GM04504 (cell line): ENCODE results near the gene SRPK3.
A peak's percentile ranks its signal among the peaks of the same experiment; 100 is the strongest.

ENCODE experiments used
- DNase-seq: peaks from one replicate; pipeline ENCODE4 v3.0.0-alpha.2; 2012; ENCODE audit warnings: low read depth

Gene SRPK3

DNA sequence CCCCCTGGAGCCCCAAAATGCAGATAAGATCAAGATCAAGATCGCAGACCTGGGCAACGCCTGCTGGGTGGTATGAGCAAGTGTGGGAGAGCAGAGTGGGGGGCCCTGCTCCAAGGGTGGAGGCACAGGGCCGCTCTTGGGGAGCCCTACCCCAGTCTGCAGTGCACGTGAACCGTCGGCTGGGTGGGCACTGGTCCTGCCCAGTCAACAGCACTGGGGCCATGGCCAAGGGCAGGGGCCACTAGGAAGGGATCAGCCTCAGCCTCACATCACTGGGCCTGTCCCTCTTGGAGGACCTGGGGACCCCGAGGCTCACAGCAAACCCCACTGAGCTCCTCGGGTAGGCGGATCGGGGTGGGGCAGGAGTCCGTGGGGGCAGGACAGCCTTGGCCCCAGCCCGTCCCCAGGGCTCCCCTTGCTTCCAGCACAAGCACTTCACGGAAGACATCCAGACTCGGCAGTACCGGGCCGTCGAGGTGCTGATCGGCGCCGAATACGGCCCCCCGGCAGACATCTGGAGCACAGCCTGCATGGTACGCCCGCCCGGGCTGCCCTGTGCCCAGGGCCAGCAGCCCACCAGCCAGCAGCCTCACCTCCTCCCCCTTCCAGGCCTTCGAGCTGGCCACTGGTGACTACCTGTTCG lies 3.6 kb downstream of the SRPK3 start:
- no peak for DNase-seq

DNA sequence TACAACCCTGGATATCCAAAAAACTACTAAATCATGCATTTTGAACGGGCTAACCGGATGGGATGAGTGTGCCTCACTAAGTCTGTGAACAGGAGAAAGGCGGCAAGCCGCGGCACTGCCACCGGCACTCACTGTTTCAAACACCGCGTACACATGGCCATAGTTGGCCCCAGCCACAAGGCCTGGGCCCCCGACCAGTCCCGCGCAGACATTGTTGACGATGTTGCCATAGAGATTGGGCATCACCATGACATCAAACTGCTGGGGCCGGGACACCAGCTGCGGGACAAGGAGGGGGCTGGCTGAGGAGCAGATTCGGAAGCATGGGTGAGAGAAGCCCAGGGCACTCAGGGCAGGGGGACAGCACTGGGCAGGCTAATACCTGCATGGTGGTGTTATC lies 5.8 kb downstream of the SRPK3 start:
- DNase-seq = no peak

DNA sequence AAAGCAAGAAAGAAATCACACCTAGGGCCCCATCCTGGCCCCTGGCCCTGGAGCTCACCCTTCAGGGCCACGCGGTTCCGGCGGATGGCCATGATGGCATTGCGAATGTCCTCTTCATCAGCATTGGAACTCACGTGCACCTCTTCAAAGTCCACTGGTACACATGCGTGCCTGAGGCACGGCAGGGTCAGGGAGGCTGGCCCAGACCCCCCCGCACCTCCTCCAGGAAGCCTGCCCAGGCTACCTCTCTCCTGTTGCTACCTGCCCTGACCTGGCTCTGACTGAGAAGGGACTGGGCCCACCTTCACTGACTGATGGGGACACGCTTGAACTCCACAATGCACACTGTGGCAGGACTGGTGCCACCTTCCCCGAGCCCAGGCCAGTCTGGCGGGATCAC lies 8.8 kb downstream of the SRPK3 start:
- no peak for DNase-seq

GRCh38 chrX:153791104-153791852 lies 10.4 kb downstream of the SRPK3 start:
- DNase-seq = no peak

- DNase-seq = no peak
These were observed 11.5 kb downstream of the SRPK3 start for GRCh38 chrX:153792368-153792767.

- no peak for DNase-seq
These were observed 12.4 kb downstream of the SRPK3 start for GRCh38 chrX:153793291-153793690.

DNA sequence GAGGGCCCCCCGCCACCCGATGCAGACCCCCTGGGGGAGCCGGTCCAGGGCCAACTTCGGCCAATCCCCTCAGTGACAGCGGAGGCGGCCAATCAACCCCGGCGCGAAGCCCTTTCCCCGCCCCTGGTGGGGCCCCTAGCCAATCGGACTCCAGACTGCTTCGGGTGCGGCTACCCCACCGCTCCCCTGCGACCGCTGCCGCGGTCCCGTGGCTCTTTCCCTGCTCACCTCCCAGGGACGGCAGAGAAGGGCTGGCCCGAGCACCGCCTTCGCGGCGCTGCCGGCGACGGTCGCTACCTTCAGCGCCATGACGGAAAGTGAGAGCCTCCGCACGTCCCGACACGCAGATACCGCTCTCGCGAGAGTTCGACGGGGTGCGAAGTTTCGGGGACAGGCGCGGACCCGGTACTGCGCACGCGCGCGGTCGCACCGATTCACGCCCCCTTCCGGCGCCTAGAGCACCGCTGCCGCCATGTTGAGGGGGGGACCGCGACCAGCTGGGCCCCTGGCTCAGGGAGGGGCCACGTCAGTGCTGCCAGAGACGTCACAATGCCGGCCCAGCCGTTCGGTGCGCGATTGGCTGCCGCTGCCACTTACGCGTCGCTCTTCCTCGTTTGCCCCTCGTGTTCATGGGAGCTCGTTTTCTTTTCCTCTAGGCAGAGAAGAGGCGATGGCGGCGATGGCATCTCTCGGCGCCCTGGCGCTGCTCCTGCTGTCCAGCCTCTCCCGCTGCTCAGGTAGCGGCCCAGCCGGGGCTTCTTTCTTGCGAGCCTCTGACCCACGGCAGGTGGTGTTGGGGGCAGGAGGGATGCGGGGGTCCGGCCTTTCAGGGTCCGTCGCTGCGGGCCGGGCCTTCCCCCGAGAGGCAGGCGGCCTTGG lies 13.4 kb downstream of the SRPK3 start, which contains the start of the genes IDH3G and SSR4:
Gene IDH3G, minus strand, starts transcription at position 358 of the 879 bp plus-strand sequence. Its CDS starts 49 bp downstream, at position 309.
Gene SSR4, plus strand, starts transcription at position 651 of the 879 bp plus-strand sequence. Its CDS starts 20 bp downstream, at position 671.
- peak; percentile 81 for DNase-seq

DNA sequence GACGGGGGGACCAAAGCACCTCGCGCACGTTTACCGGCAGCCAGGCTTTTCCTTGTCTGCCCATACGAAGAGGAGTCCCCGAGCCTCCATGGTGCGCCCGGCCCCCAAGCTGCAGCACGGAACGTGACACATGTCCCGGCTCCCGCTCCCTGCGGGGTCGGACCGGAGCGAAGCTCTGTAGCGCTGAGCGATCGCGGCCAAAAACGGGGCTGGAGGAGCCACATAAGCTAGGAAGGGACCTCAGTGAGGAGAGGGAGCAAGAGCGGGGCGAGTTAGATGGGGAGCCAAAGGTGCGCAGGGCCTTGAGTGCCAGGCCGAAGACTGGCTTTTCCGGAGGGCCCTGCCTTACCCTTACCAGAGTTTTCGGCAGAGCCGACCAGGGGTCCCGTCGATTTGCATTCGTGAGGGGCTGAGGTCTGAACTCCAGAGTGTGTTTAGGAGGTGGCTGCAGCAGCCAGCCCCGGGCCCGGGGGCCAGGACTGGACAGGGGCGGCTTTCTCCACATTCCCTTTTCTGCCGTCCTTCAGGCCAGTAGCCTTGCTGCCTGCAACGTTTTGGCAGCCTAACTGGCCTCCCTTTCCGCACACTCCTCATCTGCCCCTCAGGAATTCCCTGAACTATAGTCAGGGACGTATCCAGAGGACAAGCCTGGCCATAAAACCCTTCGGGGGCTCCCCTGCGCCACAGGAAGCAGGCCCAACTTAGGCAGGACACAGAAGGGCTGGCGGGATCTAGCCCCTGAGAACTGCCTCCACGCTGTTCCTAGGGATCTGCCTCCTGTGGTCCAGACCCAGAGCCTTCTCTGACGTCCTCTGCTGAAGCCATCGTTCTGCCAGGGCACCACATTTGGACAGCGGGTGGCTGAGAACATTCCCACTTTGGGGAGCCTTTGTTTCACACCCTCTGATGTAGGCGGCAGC lies 14.3 kb downstream of the SRPK3 start:
- DNase-seq = no peak

GRCh38 chrX:153797415-153798015 lies 16.7 kb downstream of the SRPK3 start:
- DNase-seq = no peak

DNA sequence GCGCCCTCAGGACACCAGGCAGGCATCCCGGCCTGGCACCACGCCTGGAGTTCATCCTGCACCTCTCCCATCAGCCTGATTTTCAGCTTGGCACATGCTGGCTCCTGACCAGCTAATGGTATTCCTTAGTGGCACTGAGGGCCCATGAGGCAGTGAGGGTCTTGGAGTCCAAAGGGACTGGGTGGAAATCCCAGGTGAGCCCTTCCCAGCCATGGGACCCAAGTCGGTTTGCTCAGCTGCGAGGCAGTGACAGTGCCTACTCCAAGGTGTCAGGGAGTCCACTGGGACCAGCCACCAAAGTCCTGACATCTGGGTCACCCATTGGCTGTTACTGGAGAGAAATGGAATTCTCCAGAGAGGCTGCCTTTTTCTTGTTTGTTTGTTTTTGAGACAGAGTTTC lies 18.5 kb downstream of the SRPK3 start:
- no peak for DNase-seq

DNA sequence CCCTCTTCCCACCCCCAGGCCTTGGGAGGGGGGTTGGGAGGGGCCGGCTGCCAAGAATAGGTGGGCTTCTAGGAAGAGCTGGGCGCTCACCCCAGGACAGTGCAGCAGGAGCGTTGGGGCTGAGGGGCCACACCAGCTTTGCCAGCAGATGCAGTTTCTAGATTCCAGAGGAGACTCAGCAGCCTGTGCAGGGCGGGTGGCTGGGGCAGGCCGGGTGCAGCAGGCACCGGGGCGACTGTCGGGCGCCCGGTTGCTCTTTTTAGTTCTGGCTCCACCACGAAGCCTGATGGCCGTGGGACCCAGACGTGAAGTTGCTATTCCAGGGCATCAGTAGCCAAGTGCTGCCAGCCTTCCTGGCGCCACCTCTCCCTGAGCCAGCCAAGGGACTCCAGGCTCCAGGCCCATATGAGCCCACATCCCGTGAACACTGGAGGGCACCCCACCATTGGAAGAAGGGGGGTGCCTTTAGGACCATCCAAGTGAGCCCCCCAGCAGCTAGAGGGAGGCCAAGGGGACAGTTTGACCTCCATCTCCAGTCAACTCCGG lies 19.4 kb downstream of the SRPK3 start:
- no peak for DNase-seq

DNA sequence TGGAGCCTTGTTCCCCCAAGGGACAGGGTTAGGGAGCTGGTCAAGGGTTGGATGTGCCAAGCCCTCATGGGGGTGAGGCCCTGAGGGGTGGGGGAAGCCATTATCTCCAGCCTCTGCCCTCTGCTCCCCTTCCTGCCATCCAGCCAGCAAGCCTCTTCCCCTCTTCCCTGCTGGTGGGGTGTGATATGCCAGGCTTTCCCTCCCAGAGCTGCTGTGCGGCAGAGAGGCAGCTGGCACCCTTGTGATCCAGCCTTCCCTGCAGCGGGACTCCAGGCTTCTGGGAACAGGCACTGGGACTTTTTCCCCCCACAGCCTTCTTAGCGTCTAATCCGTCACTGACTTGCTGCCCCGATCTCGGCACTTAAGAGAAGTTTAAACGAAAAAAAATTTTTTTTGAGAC lies 19.9 kb downstream of the SRPK3 start:
- no peak for DNase-seq

DNA sequence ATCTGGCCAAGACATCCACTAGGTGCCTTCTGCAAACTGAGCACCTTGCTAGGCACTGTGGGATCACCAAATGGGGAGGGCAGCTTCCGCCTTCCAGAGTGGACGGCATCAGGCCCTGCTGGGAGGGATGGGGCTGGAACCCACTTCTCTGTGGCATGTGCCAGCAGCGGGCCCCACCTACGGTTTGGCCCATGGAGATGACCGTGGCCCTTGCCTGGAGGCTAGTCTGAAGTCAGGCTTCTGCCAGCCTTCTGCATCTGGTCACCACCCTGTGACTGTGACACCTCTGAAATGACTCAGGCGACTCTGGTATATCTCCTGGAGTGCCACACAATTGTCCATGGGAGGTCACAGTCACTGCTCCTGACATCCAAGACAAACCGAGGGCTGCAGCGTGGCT lies 20.8 kb downstream of the SRPK3 start:
- no peak for DNase-seq

DNA sequence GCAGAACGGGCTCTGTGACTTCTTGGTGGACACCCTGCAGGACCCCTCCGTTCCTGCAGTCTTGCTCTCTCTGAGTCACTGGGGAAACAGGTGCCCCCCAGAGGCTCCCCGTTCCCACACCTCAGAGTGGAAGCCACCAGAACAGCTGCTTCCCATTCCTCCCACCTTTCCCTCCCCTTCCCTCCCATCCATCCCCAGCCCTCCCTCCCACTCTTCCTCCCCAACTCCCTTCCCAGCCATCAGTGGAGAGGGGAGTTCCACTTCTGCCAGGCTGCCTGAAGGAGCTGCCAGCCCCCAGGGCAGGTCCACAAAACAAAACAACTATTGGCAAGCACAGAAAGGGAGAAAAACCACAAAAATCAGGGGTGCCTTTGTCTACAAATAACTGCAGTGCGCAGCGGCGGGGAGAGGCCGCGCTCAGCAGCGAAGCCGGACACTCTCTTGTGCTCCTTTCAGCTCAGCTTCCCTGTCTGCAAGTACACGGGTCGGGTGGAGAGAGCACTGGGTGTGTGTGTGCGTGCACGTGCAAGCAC lies 21.7 kb downstream of the SRPK3 start:
- no peak for DNase-seq

- DNase-seq = no peak
These were observed 22.6 kb downstream of the SRPK3 start for GRCh38 chrX:153803211-153804099.

GRCh38 chrX:153804100-153804595 lies 23.3 kb downstream of the SRPK3 start:
- DNase-seq = no peak

- no peak for DNase-seq
These were observed 23.8 kb downstream of the SRPK3 start for GRCh38 chrX:153804621-153805020.

DNA sequence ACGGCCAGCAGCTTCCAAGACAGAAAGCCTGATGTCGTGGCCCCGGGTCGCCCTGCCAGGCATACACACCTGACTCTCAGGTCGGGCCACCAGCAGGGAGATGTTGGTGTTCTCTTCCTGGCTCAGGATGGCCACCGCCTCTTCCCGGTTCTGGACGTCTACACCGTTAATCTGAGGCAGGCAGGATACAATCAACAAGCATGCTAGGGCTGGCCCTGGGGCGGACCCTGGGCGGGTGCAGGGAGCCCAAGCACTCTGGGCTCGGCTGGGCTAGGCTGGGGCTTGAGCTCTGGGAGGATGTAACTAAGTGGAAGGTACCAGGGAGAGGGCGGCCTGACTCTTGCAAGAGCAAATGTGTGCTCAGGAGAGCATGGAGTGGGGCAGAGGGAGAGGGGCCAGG lies 24.6 kb downstream of the SRPK3 start:
- DNase-seq = no peak

- no peak for DNase-seq
These were observed 26.2 kb downstream of the SRPK3 start for GRCh38 chrX:153806999-153807575.
